GM23338 (cell line): ENCODE measurements around the gene CPTP. TPM values are rescaled to one million over a fixed set of nuclear protein-coding genes. Genes with fewer than 3 reads are reported as not detected.

ENCODE experiments used
- CREB1 ChIP-seq: fragments of 250-450 bp; sonication (Bioruptor Pico); IDR thresholded peaks from 2 replicates; pipeline ENCODE4 v1.5.0; 2020; ENCODE audit warnings: low read depth, mild to moderate bottlenecking, moderate library complexity
- CTCF ChIP-seq, 2 experiments: fragments of 200-600 bp in 1 of 2; sonication (generic) in 1 of 2; conservative IDR thresholded peaks; 2 replicates each; pipeline versions ENCODE4 v1.5.1 to v1.6.1; 2016 to 2017; ENCODE audit warnings: antibody characterized with exemption in 2 of 2, low read depth in 2 of 2, mild to moderate bottlenecking in 2 of 2, moderate library complexity in 1 of 2
- EZH2 ChIP-seq: fragments of 200-600 bp; sonication (generic); IDR thresholded peaks from one replicate; pipeline ENCODE4 v1.8.0; 2017; ENCODE audit warnings: antibody characterized with exemption, mild to moderate bottlenecking, low read depth; ENCODE audit not compliant: unreplicated experiment
- JUNB ChIP-seq: IDR thresholded peaks from one replicate; pipeline ENCODE4 v1.6.1; 2016; ENCODE audit warnings: antibody characterized with exemption; ENCODE audit not compliant: unreplicated experiment
- POLR2AphosphoS5 ChIP-seq: IDR thresholded peaks from 2 replicates; pipeline ENCODE4 v1.6.1; 2016; ENCODE audit warnings: antibody characterized with exemption, low read depth
- STAT1 ChIP-seq: IDR thresholded peaks from one replicate; pipeline ENCODE4 v1.6.1; 2016; ENCODE audit warnings: antibody characterized with exemption; ENCODE audit not compliant: unreplicated experiment
- ZNF114 ChIP-seq: fragments of 250-450 bp; sonication (Bioruptor Pico); IDR thresholded peaks from 2 replicates; pipeline ENCODE4 v1.5.0; 2020; ENCODE audit warnings: mild to moderate bottlenecking, moderate library complexity
- ZNF331 ChIP-seq: fragments of 250-450 bp; sonication (Bioruptor Pico); IDR thresholded peaks from 2 replicates; pipeline ENCODE4 v1.5.0; 2020; ENCODE audit warnings: low read depth, mild to moderate bottlenecking, moderate library complexity
- ZNF462 ChIP-seq: fragments of 250-450 bp; sonication (Bioruptor Pico); IDR thresholded peaks from 2 replicates; pipeline ENCODE4 v1.5.0; 2020; ENCODE audit warnings: mild to moderate bottlenecking, moderate library complexity
- polyA plus RNA-seq: library from polyadenylated mRNA; unstranded; fragments of >200 nt; fragmentation: Nextera tagmentation; extraction: Ambion mirVana; gene quantifications from 2 replicates; pipeline ENCODE4 v1.2.1, GENCODE V29; 2016
- total RNA-seq: library from RNA; depleted of rRNA; stranded (reverse); fragments of >200 nt; shearing (Covaris generic); gene quantifications from 2 replicates; pipeline ENCODE4 v1.2.3, GENCODE V29; 2014

CPTP gene
- total and polyA plus RNA-seq, 2 experiments from 2014 or later = 8.1 to 13.5 TPM

DNA sequence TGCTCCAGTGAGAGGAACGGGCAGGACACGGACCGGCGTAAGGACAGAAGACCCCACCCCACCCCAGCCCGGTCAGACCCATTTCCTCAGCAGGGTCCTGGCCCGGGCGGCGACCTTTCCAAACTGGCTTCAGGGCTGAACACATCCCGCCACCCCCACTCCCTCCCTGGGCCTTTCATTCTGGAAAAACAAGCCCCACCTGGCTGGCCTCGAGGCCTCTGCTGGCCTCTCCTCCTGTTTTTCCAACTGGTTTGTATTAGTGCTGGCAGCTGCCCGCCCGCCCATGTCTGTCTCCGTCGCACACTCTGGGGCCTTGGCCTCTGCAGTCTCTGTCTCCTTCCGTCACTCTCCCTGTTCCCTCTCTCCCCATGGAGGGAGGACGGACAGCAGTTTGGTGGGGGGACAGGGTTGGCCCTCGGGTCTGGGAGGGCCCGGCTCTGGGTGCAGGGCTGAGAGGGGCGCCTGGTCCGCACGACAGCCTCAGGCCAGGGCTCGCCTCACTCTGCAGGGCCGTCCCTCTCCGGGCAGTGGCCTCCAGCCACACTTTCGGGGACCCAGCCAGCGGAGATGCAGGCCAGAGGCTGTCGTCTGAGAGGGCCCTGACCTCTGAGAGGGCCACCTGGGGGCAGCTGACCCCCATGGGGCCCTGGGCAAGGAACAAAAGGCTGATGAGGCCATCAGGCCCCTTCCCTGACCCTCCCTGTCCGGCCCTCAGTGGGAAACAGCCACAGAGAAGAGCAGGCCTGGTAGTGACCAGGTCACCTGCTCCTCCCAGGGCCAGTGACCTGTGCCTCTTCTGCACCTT, 35.3 kb downstream of the CPTP start (continued):
- TF ChIP-seq ZNF462 (CRISPR knock-in tag) (no peak), JUNB (no peak), EZH2 (no peak), ZNF114 (CRISPR knock-in tag) (no peak), CREB1 (no peak), CTCF (conservative IDR thresholded peaks at IDR 0.05; ENCODE audit: low read depth in 2 of 2) (no peak), STAT1 (no peak), POLR2AphosphoS5 (no peak), ZNF331 (CRISPR knock-in tag) (no peak)
